A549 (cell line): ENCODE results near the gene TOM1L2. TPM values are rescaled to one million over a fixed set of nuclear protein-coding genes. Genes with fewer than 3 reads are reported as not detected.
A peak's percentile ranks its signal among the peaks of the same experiment; 100 is the strongest.

ENCODE experiments used
- ATAC-seq, 2 experiments: fragments of 200-7000 bp in 1 of 2; fragments of >200 bp in 1 of 2; cut with Nextera tagmentation in 1 of 2; cut with Tn5 transposase in 1 of 2; 3 replicates each; pipeline versions ENCODE4 v1.8.0 to v1.9.1; 2018 to 2020; ENCODE audit warnings: mild to moderate bottlenecking in 1 of 2, moderate library complexity in 1 of 2
- CTCF ChIA-PET: fragments of 300-600 bp; sonication (Branson Sonifier 250); formaldehyde crosslinking; extraction: SDS; loops from one replicate; lab custom pipeline; 2021; ENCODE audit warnings: antibody characterized with exemption, inconsistent platforms; lab: Yijun Ruan, JAX
- POLR2A ChIA-PET: fragments of 350-600 bp; formaldehyde crosslinking; extraction: SDS; loops from one replicate; lab custom pipeline; 2021; ENCODE audit warnings: antibody characterized with exemption, inconsistent platforms; lab: Yijun Ruan, JAX
- DNase-seq, 2 experiments: peaks; one replicate each; pipeline versions ENCODE4 v3.0.0 to v3.0.0-alpha.2; 2011 to 2016; ENCODE audit warnings: low read depth in 1 of 2, low spot score in 1 of 2
- FAIRE-seq: peaks from 2 replicates; lab custom pipeline; 2011; peaks lifted over from hg19 to GRCh38; lab: Jason Lieb, UNC
- H3K27ac ChIP-seq, 2 experiments: fragments of >200 bp; sonication (Bioruptor Twin); formaldehyde crosslinking; 3 replicates each; pipeline ENCODE4 v1.5.1; 2016 to 2017
- H3K4me1 ChIP-seq: fragments of >200 bp; sonication (Bioruptor Twin); formaldehyde crosslinking; 3 replicates; pipeline ENCODE4 v1.6.1; 2016
- H3K4me2 ChIP-seq: fragments of >200 bp; sonication (Bioruptor Twin); formaldehyde crosslinking; 3 replicates; pipeline ENCODE4 v1.6.1; 2016
- H3K4me3 ChIP-seq: fragments of >200 bp; sonication (Bioruptor Twin); formaldehyde crosslinking; 3 replicates; pipeline ENCODE4 v1.5.1; 2016
- H3K9me3 ChIP-seq: fragments of >200 bp; sonication (Bioruptor Twin); formaldehyde crosslinking; 3 replicates; pipeline ENCODE4 v1.6.1; 2016
- CBX8 ChIP-seq: fragments of 200-600 bp; sonication (generic); IDR thresholded peaks from 2 replicates; pipeline ENCODE4 v1.6.1; 2016
- CEBPB ChIP-seq, 2 experiments: fragments of >200 bp in 1 of 2; sonication (Bioruptor Twin) in 1 of 2; formaldehyde crosslinking in 1 of 2; IDR thresholded peaks; 2 replicates each; pipeline ENCODE4 v1.6.1; 2012 to 2016
- FOSL2 ChIP-seq, 2 experiments: fragments of 450-650 bp in 1 of 2; fragments of >200 bp in 1 of 2; sonication (Bioruptor Twin) in 1 of 2; formaldehyde crosslinking; IDR thresholded peaks; 2 replicates each; pipeline versions ENCODE4 v1.5.0 to v1.6.1; 2016 to 2020; ENCODE audit warnings: mild to moderate bottlenecking in 1 of 2, moderate library complexity in 1 of 2
- JUN ChIP-seq, 2 experiments: fragments of >200 bp; sonication (Bioruptor Twin); formaldehyde crosslinking; IDR thresholded peaks; 2 replicates in 1 of 2; 3 replicates in 1 of 2; pipeline ENCODE4 v1.6.1; 2016 to 2017
- KDM1A ChIP-seq: fragments of 200-600 bp; sonication (generic); IDR thresholded peaks from 2 replicates; pipeline ENCODE4 v1.6.1; 2016; ENCODE audit warnings: low read depth, mild to moderate bottlenecking
- MAFK ChIP-seq: fragments of 450-650 bp; IDR thresholded peaks from 2 replicates; pipeline ENCODE4 v1.6.1; 2014; ENCODE audit not compliant: partially characterized antibody
- MAZ ChIP-seq: fragments of 150-350 bp; IDR thresholded peaks from 2 replicates; pipeline ENCODE4 v1.6.1; 2014; ENCODE audit warnings: antibody characterized with exemption, low read depth, low read length, borderline replicate concordance
- NPAS2 ChIP-seq: fragments of 250-450 bp; sonication (Bioruptor Pico); IDR thresholded peaks from 2 replicates; pipeline ENCODE4 v1.8.0; 2022; ENCODE audit warnings: mild to moderate bottlenecking, moderate library complexity, borderline replicate concordance
- TFCP2L1 ChIP-seq: fragments of 250-450 bp; sonication (Bioruptor Pico); IDR thresholded peaks from 2 replicates; pipeline ENCODE4 v1.5.0; 2021; ENCODE audit warnings: mild to moderate bottlenecking
- ZC3H11A ChIP-seq: fragments of 450-650 bp; IDR thresholded peaks from 2 replicates; pipeline ENCODE4 v1.6.1; 2014; ENCODE audit warnings: antibody characterized with exemption, mild to moderate bottlenecking
- ZFP36 ChIP-seq: fragments of 450-650 bp; IDR thresholded peaks from 2 replicates; pipeline ENCODE4 v1.6.1; 2014; ENCODE audit warnings: borderline replicate concordance; ENCODE audit not compliant: partially characterized antibody
- WGBS: methylation state at CpG from one replicate; pipeline ENCODE4 v1.1.6; 2017; ENCODE audit errors: missing lambda C conversion rate; 5-methylcytosine and 5-hydroxymethylcytosine counted together
- polyA plus RNA-seq, 4 experiments: library from polyadenylated mRNA; depleted of rRNA in 3 of 4; stranded (reverse); fragments of >200 nt; fragmentation: RNase III in 1 of 4; extraction: RNeasy Plus Mini Kit Qiagen cat#74134 plus additional on column Dnase treatment in 1 of 4; gene quantifications; 2 replicates in 3 of 4; 3 replicates in 1 of 4; pipeline ENCODE4 v1.2.3, GENCODE V29; 2011 to 2017
- TF ChIP-seq, protein P1 (sequence below): IDR thresholded peaks from 2 replicates; pipeline ENCODE4 v1.6.1; 2012
- TF ChIP-seq, protein P2 (sequence below): fragments of >200 bp; sonication (Bioruptor Twin); formaldehyde crosslinking; IDR thresholded peaks from 2 replicates; pipeline ENCODE4 v1.6.1; 2016
- TF ChIP-seq, protein P3 (sequence below): fragments of 200-600 bp; sonication (generic); IDR thresholded peaks from 2 replicates; pipeline ENCODE4 v1.6.1; 2016; ENCODE audit warnings: antibody characterized with exemption, mild to moderate bottlenecking, moderate library complexity
- TF ChIP-seq, protein P4 (sequence below): fragments of >200 bp; sonication (Bioruptor Twin); formaldehyde crosslinking; IDR thresholded peaks from 3 replicates; pipeline ENCODE4 v1.5.1; 2016

The TOM1L2 gene
- polyA plus RNA-seq, 2 of the 4 experiments (the other 2 are of a cell fraction), result 19.2 to 24.7 TPM

DNA sequence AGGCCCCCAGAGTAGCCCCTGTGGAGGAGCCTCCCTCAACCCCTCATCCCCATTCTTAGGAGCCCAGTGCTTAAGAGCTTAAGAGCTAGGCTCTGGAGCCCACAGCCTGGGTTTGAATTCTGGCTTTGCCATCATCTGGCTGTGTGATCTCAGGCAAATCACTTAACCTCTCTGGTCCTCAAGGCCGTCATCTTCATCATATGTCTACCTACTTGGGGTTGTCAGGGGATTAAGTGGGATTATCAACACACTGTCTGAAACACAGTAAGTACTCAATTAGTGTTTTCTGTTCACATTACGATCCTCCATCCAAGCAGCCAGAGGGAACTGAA, 140.2 kb downstream of the TOM1L2 start:
- POLR2A ChIA-PET, result no interaction called here
- TF ChIP-seq MAZ (no peak), TFCP2L1 (no peak), NPAS2 (CRISPR knock-in tag) (no peak), KDM1A (peak; percentile 91; the same call in 1 of the 2 replicates), ZFP36 (peak; percentile 79), CEBPB (IDR thresholded peaks at IDR 0.05) (no peak), FOSL2 (IDR thresholded peaks at IDR 0.05) (no peak), FOSL2 (CRISPR knock-in tag; IDR thresholded peaks at IDR 0.05) (no peak)
- TF ChIP-seq, protein P1, sequence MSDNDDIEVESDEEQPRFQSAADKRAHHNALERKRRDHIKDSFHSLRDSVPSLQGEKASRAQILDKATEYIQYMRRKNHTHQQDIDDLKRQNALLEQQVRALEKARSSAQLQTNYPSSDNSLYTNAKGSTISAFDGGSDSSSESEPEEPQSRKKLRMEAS, result no peak
- TF ChIP-seq, protein P2, sequence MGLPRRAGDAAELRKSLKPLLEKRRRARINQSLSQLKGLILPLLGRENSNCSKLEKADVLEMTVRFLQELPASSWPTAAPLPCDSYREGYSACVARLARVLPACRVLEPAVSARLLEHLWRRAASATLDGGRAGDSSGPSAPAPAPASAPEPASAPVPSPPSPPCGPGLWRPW, result no peak
- TF ChIP-seq, all 56 proteins: peak for 2

DNA sequence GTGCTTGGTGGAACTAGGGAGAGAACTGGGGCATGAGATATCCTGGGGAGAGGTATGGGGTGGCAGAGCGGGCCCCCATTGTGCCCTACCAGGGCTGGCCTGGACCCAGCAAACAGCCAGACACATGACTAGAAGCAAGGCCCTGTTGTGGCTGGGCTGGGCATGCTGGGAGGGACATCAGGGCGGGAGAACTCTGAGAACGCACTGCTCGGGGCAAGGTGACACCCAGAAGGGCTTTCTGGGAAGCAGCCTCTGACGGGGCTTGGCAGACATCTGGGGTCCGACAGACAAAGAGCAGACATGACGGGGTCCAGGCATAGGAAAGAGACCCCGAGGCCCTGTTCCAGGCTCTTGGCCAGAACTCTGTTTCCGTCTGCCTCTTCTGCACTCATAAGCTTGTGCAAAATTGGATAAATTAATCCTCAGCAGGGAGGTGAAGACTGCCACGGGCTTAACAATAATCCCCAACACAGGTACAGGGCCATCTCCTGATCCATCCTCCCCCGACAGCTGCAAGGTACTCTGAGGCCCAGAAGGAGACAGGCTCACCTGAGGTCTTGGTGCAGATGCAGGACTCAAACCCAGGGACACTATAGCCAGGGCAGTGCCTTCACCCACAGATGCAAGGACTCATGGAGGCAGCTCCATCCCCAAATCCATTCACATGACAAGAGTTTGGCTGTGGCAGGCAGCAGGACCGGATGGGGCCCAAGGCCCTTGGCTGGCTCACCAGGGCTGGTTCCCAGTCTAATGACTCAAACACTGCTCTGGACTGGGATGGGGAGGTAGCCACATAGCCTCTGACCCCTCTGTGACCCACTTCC, 140.8 kb downstream of the TOM1L2 start:
- H3K4me2 ChIP-seq, result peak overlapping the region; percentile 38
- no peak overlapping the region for H3K4me3 ChIP-seq
- peak overlapping the region; percentile 11 to 14; a peak in 3 of 6 replicates for H3K27ac ChIP-seq
- POLR2A ChIA-PET, result interaction anchor here (0.5 to 1.1 kb wide), 3 partner anchors 11 to 1928 kb away, joined by 4 to 5 read pairs (median 4); no protein-coding TSS in a partner anchor
- H3K9me3 ChIP-seq, result no peaks in the 10 kb centered on the region
- FAIRE-seq (no peak), ATAC-seq (no peak), DNase-seq (no peak)
- WGBS, result 91% methylated on average over 12 of the region's 12 CpGs
- TF ChIP-seq MAFK (no peak), JUN (IDR thresholded peaks at IDR 0.05) (0 out of 5 replicates have a peak, but pooled peaks of 1 of the 2 experiments have one; percentile 5)
- H3K4me1 ChIP-seq, result peaks cover 90% of the 10 kb centered on the region
- CTCF ChIA-PET, result interaction anchor here (0.8 to 30.5 kb wide), 5 partner anchors 17 to 151 kb away, joined by 3 to 859 read pairs (median 6); no protein-coding TSS in a partner anchor

More for the DNA sequence above, 140.2 kb downstream of the TOM1L2 start:
- Histone ChIP-seq H3K4me3 (no peak overlapping the region), H3K9me3 (no peaks in the 10 kb centered on the region), H3K4me1 (peaks cover 85% of the 10 kb centered on the region), H3K27ac (peak overlapping the region in 1 of 2 experiments; percentile 14; a peak in 2 of 6 replicates), H3K4me2 (peak overlapping the region; percentile 38; the same call in 2 of the 3 replicates)
- FAIRE-seq (no peak), DNase-seq (no peak), ATAC-seq (no peak)
- CTCF ChIA-PET, result interaction anchor here (0.8 to 30.5 kb wide), 4 partner anchors 18 to 151 kb away, joined by 3 to 859 read pairs (median 204); no protein-coding TSS in a partner anchor
- WGBS, result 83% methylated on average over 2 of the region's 2 CpGs

DNA sequence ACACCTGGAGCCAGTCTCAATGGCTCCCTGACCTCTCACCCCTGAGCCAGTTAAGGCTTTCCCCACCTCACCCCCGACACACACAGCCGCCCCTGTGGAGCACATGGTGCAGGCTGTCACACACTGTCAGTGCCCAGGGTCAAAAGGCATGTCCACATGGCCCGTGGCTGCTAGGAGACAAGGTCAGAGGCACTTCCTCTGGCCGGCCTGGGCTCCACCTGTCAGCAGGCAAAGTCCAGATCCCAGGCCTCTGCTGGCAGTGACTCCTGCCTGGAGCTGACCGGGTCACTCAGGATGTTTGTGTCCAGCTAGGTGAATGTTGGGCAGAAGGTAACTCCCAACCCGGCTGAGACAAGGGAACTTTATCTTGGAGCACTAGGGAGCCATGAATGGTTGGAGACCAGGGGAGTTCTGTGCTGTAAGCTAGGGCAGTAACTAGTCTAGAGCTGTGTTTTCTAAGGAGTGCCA, 141.4 kb downstream of the TOM1L2 start:
- FAIRE-seq, result no peak
- DNase-seq, result no peak
- no peak for ATAC-seq
- Histone ChIP-seq H3K4me3 (no peak overlapping the region), H3K27ac (peak overlapping the region; percentile 11 to 14; a peak in 3 of 6 replicates), H3K4me1 (peaks cover 96% of the 10 kb centered on the region), H3K4me2 (peak overlapping the region; percentile 38), H3K9me3 (no peaks in the 10 kb centered on the region)
- TF ChIP-seq, protein P3, sequence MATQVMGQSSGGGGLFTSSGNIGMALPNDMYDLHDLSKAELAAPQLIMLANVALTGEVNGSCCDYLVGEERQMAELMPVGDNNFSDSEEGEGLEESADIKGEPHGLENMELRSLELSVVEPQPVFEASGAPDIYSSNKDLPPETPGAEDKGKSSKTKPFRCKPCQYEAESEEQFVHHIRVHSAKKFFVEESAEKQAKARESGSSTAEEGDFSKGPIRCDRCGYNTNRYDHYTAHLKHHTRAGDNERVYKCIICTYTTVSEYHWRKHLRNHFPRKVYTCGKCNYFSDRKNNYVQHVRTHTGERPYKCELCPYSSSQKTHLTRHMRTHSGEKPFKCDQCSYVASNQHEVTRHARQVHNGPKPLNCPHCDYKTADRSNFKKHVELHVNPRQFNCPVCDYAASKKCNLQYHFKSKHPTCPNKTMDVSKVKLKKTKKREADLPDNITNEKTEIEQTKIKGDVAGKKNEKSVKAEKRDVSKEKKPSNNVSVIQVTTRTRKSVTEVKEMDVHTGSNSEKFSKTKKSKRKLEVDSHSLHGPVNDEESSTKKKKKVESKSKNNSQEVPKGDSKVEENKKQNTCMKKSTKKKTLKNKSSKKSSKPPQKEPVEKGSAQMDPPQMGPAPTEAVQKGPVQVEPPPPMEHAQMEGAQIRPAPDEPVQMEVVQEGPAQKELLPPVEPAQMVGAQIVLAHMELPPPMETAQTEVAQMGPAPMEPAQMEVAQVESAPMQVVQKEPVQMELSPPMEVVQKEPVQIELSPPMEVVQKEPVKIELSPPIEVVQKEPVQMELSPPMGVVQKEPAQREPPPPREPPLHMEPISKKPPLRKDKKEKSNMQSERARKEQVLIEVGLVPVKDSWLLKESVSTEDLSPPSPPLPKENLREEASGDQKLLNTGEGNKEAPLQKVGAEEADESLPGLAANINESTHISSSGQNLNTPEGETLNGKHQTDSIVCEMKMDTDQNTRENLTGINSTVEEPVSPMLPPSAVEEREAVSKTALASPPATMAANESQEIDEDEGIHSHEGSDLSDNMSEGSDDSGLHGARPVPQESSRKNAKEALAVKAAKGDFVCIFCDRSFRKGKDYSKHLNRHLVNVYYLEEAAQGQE, result no peak
- TF ChIP-seq CBX8 (no peak), CEBPB (IDR thresholded peaks at IDR 0.05) (no peak), MAZ (no peak), ZC3H11A (no peak), ZFP36 (peak; percentile 17), JUN (IDR thresholded peaks at IDR 0.05) (peak in 1 of 2 experiments; percentile 13; a peak in 1 of 5 replicates)
- TF ChIP-seq, protein P4, sequence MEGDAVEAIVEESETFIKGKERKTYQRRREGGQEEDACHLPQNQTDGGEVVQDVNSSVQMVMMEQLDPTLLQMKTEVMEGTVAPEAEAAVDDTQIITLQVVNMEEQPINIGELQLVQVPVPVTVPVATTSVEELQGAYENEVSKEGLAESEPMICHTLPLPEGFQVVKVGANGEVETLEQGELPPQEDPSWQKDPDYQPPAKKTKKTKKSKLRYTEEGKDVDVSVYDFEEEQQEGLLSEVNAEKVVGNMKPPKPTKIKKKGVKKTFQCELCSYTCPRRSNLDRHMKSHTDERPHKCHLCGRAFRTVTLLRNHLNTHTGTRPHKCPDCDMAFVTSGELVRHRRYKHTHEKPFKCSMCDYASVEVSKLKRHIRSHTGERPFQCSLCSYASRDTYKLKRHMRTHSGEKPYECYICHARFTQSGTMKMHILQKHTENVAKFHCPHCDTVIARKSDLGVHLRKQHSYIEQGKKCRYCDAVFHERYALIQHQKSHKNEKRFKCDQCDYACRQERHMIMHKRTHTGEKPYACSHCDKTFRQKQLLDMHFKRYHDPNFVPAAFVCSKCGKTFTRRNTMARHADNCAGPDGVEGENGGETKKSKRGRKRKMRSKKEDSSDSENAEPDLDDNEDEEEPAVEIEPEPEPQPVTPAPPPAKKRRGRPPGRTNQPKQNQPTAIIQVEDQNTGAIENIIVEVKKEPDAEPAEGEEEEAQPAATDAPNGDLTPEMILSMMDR, result no peak
- TF ChIP-seq, protein P1, result peak; percentile 36; the same call in 1 of the 2 replicates
- 49% methylated on average over 5 of the region's 6 CpGs for WGBS
- ChIA-PET POLR2A (interaction anchor here (0.5 to 1.1 kb wide), 3 partner anchors 10 to 1928 kb away, joined by 4 to 5 read pairs (median 4); no protein-coding TSS in a partner anchor), CTCF (interaction anchor here (0.8 to 30.5 kb wide), 5 partner anchors 17 to 203 kb away, joined by 3 to 859 read pairs (median 6); no protein-coding TSS in a partner anchor)
